GM21423 (cell line): Measurements from ENCODE around the gene CT45A5.
"Not testable (repeated sequence)": the region's sequence is repeated elsewhere in the genome, so short reads cannot be mapped to it uniquely, and the experiment has no call there.

ENCODE experiments used
- ATAC-seq: cut with Tn5 transposase; IDR thresholded peaks from one replicate; pipeline ENCODE4 v1.9.1; 2021; ENCODE audit warnings: mild to moderate bottlenecking, moderate library complexity; ENCODE audit not compliant: unreplicated experiment

The CT45A5 gene

GRCh38 chrX:135785403-135785802 is at the start of gene CT45A5:
Gene CT45A5 (minus strand): TSS chrX:135785503. CDS start chrX:135781729, 3,774 bp downstream.
- ATAC-seq = not testable (repeated sequence)

- ATAC-seq = not testable (repeated sequence)
These were observed 34.6 kb upstream of the CT45A5 start, which contains the start of gene CT45A2 for GRCh38 chrX:135819912-135820311. Gene CT45A2 (minus strand): TSS chrX:135820012. CDS start chrX:135816265, 3,747 bp downstream.

GRCh38 chrX:135802687-135803086 is 17.4 kb upstream of the CT45A5 start, which contains the start of gene CT45A6:
Gene CT45A6 (minus strand): TSS chrX:135802787. CDS start chrX:135798993, 3,794 bp downstream.
- not testable (repeated sequence) for ATAC-seq

GRCh38 chrX:135768091-135768490 is 17.2 kb downstream of the CT45A5 start, which contains the start of gene CT45A3:
Gene CT45A3 (minus strand): TSS chrX:135768191. CDS start chrX:135764444, 3,747 bp downstream.
- ATAC-seq = not testable (repeated sequence)

- not testable (repeated sequence) for ATAC-seq
These were observed 40.6 kb downstream of the CT45A5 start for GRCh38 chrX:135744739-135745138.

GRCh38 chrX:135741192-135741715 is 44.0 kb downstream of the CT45A5 start:
- ATAC-seq = no peak

GRCh38 chrX:135740681-135741149 is 44.6 kb downstream of the CT45A5 start:
- peak; percentile 73 for ATAC-seq

- no peak for ATAC-seq
These were observed 47.8 kb downstream of the CT45A5 start for GRCh38 chrX:135737366-135738071.

- ATAC-seq = not testable (repeated sequence)
These were observed 50.6 kb downstream of the CT45A5 start for GRCh38 chrX:135734666-135735065.
